ENCODE results near the gene GALNT11. TPM values are rescaled to one million over a fixed set of nuclear protein-coding genes. Genes with fewer than 3 reads are reported as not detected.

GALNT11 gene
- total and polyA plus RNA-seq, 9 of the 15 experiments (the other 6 are each of a cell fraction or from before 2014, with no cell fraction given) = 8.2 to 59.5 (median 36.5) TPM

- Histone ChIP-seq H3K4me1 (replicated peaks in 1 of 2; ENCODE audit: control insufficient read depth in 2 of 2, insufficient read depth in 2 of 2, low read length in 2 of 2) (no peaks in the 10 kb centered on the region), H3K4me2 (ENCODE audit: insufficient read depth, low read length) (no peak overlapping the region), H3K79me2 (ENCODE audit: control insufficient read depth, insufficient read depth, low read length) (no peaks in the 10 kb centered on the region), H3K27ac (ENCODE audit: extremely low read depth, low read depth, low read length) (no peak overlapping the region), H3K4me3 (no peak overlapping the region), H3K27me3 (ENCODE audit: control insufficient read depth in 2 of 2, insufficient read depth in 2 of 2, low read length in 2 of 2) (peaks cover 64 to 67% of the 10 kb centered on the region in 2 experiments), H2AFZ (ENCODE audit: low read depth, low read length) (no peak overlapping the region), H3K36me3 (ENCODE audit: control insufficient read depth, insufficient read depth, low read length) (no peaks in the 10 kb centered on the region), H3K9me1 (ENCODE audit: control insufficient read depth, insufficient read depth, low read length) (no peaks in the 10 kb centered on the region), H3K9me3 (replicated peaks; ENCODE audit: control insufficient read depth, insufficient read depth, low read depth, low read length) (no peaks in the 10 kb centered on the region), H3K9ac (ENCODE audit: insufficient read depth in 1 of 2, low read depth in 2 of 2, low read length in 2 of 2) (no peak overlapping the region), H4K20me1 (replicated peaks; ENCODE audit: control insufficient read depth, insufficient read depth, low read length) (no peaks in the 10 kb centered on the region)
- FAIRE-seq (no peak), DNase-seq (ENCODE audit: extremely low read depth in 1 of 4, low spot score in 3 of 4) (no peak), ATAC-seq (peak; percentile 16; the same call in 2 of the 3 replicates)
- 2% methylated on average over 18 of the region's 18 CpGs for WGBS (ENCODE audit: insufficient coverage, low coverage, missing lambda C conversion rate)
- BruUV-seq (replicated peaks) = no TSS peak
- intact Hi-C loops (cut with micrococcal nuclease) = no loop called here
- POLR2A ChIA-PET = interaction anchor here (0.6 kb wide), 1 partner anchor 231 kb away, joined by 3 read pairs; no protein-coding TSS in a partner anchor
- CTCF ChIA-PET (ENCODE audit: low intra/inter-chr PET ratio) = no interaction called here
- TF ChIP-seq, protein P1, sequence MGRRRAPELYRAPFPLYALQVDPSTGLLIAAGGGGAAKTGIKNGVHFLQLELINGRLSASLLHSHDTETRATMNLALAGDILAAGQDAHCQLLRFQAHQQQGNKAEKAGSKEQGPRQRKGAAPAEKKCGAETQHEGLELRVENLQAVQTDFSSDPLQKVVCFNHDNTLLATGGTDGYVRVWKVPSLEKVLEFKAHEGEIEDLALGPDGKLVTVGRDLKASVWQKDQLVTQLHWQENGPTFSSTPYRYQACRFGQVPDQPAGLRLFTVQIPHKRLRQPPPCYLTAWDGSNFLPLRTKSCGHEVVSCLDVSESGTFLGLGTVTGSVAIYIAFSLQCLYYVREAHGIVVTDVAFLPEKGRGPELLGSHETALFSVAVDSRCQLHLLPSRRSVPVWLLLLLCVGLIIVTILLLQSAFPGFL (CRISPR knock-in tag; IDR thresholded peaks at IDR 0.05) = 0 out of 2 replicates have a peak, but pooled peaks have one; percentile 53
- TF ChIP-seq ESRRA (IDR thresholded peaks at IDR 0.05; ENCODE audit: borderline replicate concordance, low read depth) (peak; percentile 47; the same call in 1 of the 2 replicates), FIP1L1 (IDR thresholded peaks at IDR 0.05; ENCODE audit: low read depth, low read length, poor library complexity, severe bottlenecking) (no peak)
- in situ Hi-C loops (cut with MboI) = no loop called here
Measured at GRCh38 chr7:151987748-151988529, 37.5 kb upstream of the GALNT11 start.
